HepG2 (cell line): ENCODE results near the gene HNRNPUL2. TPM values are rescaled to one million over a fixed set of nuclear protein-coding genes. Genes with fewer than 3 reads are reported as not detected.
A peak's percentile ranks its signal among the peaks of the same experiment; 100 is the strongest.

Experiments used
- ARID3A ChIP-seq: IDR thresholded peaks from 2 replicates; pipeline ENCODE4 v1.6.1; 2012; ENCODE audit warnings: low read depth, low read length, improper control_type of control experiment
- KMT2A ChIP-seq: sonication (generic); formaldehyde crosslinking; IDR thresholded peaks from 2 replicates; pipeline ENCODE4 v1.4.0; 2020; ENCODE audit warnings: missing genetic modification reagents
- MAX ChIP-seq: IDR thresholded peaks from 2 replicates; pipeline ENCODE4 v1.6.1; 2012; ENCODE audit warnings: inconsistent platforms
- MEIS1 ChIP-seq: sonication (generic); formaldehyde crosslinking; IDR thresholded peaks from 2 replicates; pipeline ENCODE4 v1.9.0; 2021; ENCODE audit warnings: mild to moderate bottlenecking, missing genetic modification reagents, moderate library complexity, borderline replicate concordance
- MTERF4 ChIP-seq: sonication (generic); formaldehyde crosslinking; IDR thresholded peaks from 2 replicates; pipeline ENCODE4 v1.8.0; 2023; ENCODE audit warnings: mild to moderate bottlenecking, missing genetic modification reagents
- MTF1 ChIP-seq: sonication (generic); formaldehyde crosslinking; IDR thresholded peaks from 2 replicates; pipeline ENCODE4 v1.5.0; 2020; ENCODE audit warnings: missing genetic modification reagents
- POLR2AphosphoS5 ChIP-seq: IDR thresholded peaks from 2 replicates; pipeline ENCODE4 v1.6.1; 2012; ENCODE audit warnings: low read depth, low read length
- PTBP1 ChIP-seq: fragments of 200-400 bp; formaldehyde crosslinking; IDR thresholded peaks from 2 replicates; pipeline ENCODE4 v1.6.1; 2018; ENCODE audit warnings: low read length, low read depth; ENCODE audit not compliant: poor library complexity, severe bottlenecking
- REL ChIP-seq: sonication (generic); formaldehyde crosslinking; conservative IDR thresholded peaks from 2 replicates; pipeline ENCODE4 v1.8.0; 2022; ENCODE audit warnings: mild to moderate bottlenecking, missing genetic modification reagents, moderate library complexity
- SPEN ChIP-seq: sonication (generic); formaldehyde crosslinking; IDR thresholded peaks from 2 replicates; pipeline ENCODE4 v1.5.1; 2020; ENCODE audit warnings: low read depth, mild to moderate bottlenecking, missing genetic modification reagents
- TCF7L2 ChIP-seq: IDR thresholded peaks from 2 replicates; pipeline ENCODE4 v1.6.1; 2011; ENCODE audit warnings: mild to moderate bottlenecking, low read depth, low read length, moderate library complexity
- ZBTB3 ChIP-seq: sonication (generic); formaldehyde crosslinking; IDR thresholded peaks from 2 replicates; pipeline ENCODE4 v1.4.0; 2020; ENCODE audit warnings: low read depth, mild to moderate bottlenecking, moderate library complexity, missing genetic modification reagents, borderline replicate concordance
- ZNF138 ChIP-seq: sonication (generic); formaldehyde crosslinking; IDR thresholded peaks from 2 replicates; pipeline ENCODE4 v1.5.0; 2020; ENCODE audit warnings: mild to moderate bottlenecking, low read depth, missing genetic modification reagents
- ZNF34 ChIP-seq: sonication (generic); formaldehyde crosslinking; IDR thresholded peaks from 2 replicates; pipeline ENCODE4 v1.4.0; 2020; ENCODE audit warnings: mild to moderate bottlenecking, missing genetic modification reagents, borderline replicate concordance
- ZNF589 ChIP-seq: sonication (generic); formaldehyde crosslinking; conservative IDR thresholded peaks from 2 replicates; pipeline ENCODE4 v1.8.0; 2022; ENCODE audit warnings: mild to moderate bottlenecking, moderate library complexity, missing genetic modification reagents
- ZNF687 ChIP-seq: sonication (generic); formaldehyde crosslinking; IDR thresholded peaks from 2 replicates; pipeline ENCODE4 v1.5.1; 2020; ENCODE audit warnings: mild to moderate bottlenecking, missing genetic modification reagents, moderate library complexity
- polyA plus RNA-seq, 8 experiments: library from polyadenylated mRNA; depleted of rRNA in 3 of 8; stranded (reverse) in 7 of 8; unstranded in 1 of 8; fragments of >200 nt; fragmentation: Illumina TruSeq in 4 of 8; extraction: Trizol in 4 of 8; gene quantifications; 2 replicates each; pipeline versions ENCODE4 v1.2.1 to v1.2.3, GENCODE V29; 2011 to 2016; ENCODE audit warnings: low read depth in 4 of 8, missing spikeins in 1 of 8, mixed read lengths in 1 of 8; ENCODE audit not compliant: insufficient read depth in 1 of 8
- total RNA-seq, 5 experiments: library from RNA; depleted of rRNA; stranded (reverse); fragments of >200 nt; fragmentation: Illumina TruSeq; extraction: Trizol; gene quantifications; 2 replicates each; pipeline ENCODE4 v1.2.3, GENCODE V29; 2016; ENCODE audit warnings: low read depth in 1 of 5

The HNRNPUL2 gene
- total and polyA plus RNA-seq, 2 of the 13 experiments (the other 11 are each of a cell fraction or from before 2014, with no cell fraction given) = 8.4 to 9.6 TPM

- TF ChIP-seq SPEN (peak; percentile 38; the same call in 1 of the 2 replicates), REL (peak; percentile 30; the same call in 1 of the 2 replicates), MTERF4 (CRISPR knock-in tag) (peak; percentile 70; the same call in 1 of the 2 replicates), ZBTB3 (no peak), PTBP1 (peak; percentile 11), ZNF138 (peak; percentile 56; the same call in 1 of the 2 replicates), TCF7L2 (no peak), MAX (peak; percentile 45; the same call in 1 of the 2 replicates), MEIS1 (CRISPR knock-in tag) (peak; percentile 35; the same call in 1 of the 2 replicates), POLR2AphosphoS5 (peak; percentile 38; the same call in 1 of the 2 replicates), KMT2A (CRISPR knock-in tag) (peak; percentile 23; the same call in 1 of the 2 replicates), MTF1 (CRISPR knock-in tag) (no peak), ZNF589 (CRISPR knock-in tag) (0 out of 2 replicates have a peak, but pooled peaks have one; percentile 13), ZNF687 (CRISPR knock-in tag) (peak; percentile 58), ZNF34 (CRISPR knock-in tag) (0 out of 2 replicates have a peak, but pooled peaks have one; percentile 80), ARID3A (no peak)
These were observed 61.5 kb downstream of the HNRNPUL2 start (continued) for GRCh38 chr11:62665599-62666258.
